B cell (primary cell): ENCODE results near the gene PLPP4.

Source experiments
- EZH2 ChIP-seq: IDR thresholded peaks from 2 replicates; pipeline ENCODE4 v1.6.1; 2012; ENCODE audit warnings: borderline replicate concordance, low read depth, mild to moderate bottlenecking, moderate library complexity, low read length; ENCODE audit not compliant: insufficient read depth, poor library complexity, severe bottlenecking
- TF ChIP-seq, protein P1 (sequence below): fragments of 200-600 bp; IDR thresholded peaks from one replicate; pipeline ENCODE4 v1.8.0; 2022; ENCODE audit warnings: antibody characterized with exemption, mild to moderate bottlenecking

DNA sequence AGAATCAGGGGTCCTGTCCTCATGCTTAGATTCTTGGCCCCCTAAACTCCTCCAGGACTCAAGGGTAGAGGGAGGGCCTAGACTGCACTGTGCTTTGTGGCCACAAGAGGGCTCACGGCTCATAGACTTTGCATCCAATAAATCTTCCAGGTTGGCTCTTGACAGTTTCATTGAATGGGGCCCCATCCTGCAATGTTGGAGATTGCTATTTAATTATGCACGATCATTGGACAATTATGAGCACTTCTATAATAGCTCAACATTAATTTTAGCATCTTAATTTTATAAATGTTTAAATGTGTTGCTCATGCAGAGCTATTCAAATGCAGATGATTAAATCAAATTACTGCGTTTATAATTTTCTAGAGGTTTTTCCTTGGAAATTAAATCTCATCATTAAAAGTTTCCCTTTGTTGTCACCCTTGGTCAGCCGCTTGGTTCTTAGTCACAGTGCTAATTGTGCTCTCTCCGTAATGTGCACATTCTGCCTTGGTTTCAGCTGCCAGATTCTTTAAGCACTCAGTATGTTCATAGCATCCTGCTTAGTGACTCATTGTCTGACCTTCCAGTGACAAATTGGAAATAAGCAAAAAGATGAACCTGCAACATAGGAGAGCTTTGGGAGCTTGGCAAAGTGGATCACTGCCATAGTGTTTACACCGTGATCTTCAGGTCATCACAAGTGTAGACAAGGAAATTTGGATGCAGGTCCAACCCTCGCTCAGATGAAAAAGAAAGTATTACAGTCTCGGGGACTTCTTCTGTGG, 33.4 kb upstream of the PLPP4 start:
- TF ChIP-seq, protein P1, sequence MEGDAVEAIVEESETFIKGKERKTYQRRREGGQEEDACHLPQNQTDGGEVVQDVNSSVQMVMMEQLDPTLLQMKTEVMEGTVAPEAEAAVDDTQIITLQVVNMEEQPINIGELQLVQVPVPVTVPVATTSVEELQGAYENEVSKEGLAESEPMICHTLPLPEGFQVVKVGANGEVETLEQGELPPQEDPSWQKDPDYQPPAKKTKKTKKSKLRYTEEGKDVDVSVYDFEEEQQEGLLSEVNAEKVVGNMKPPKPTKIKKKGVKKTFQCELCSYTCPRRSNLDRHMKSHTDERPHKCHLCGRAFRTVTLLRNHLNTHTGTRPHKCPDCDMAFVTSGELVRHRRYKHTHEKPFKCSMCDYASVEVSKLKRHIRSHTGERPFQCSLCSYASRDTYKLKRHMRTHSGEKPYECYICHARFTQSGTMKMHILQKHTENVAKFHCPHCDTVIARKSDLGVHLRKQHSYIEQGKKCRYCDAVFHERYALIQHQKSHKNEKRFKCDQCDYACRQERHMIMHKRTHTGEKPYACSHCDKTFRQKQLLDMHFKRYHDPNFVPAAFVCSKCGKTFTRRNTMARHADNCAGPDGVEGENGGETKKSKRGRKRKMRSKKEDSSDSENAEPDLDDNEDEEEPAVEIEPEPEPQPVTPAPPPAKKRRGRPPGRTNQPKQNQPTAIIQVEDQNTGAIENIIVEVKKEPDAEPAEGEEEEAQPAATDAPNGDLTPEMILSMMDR = peak; percentile 81
- no peak for TF ChIP-seq EZH2
